ENCODE data around the gene PRDM16.

PRDM16 gene

GRCh38 chr1:3169665-3170356 lies 100.8 kb downstream of the PRDM16 start:
- no peak overlapping the region for H3K9ac ChIP-seq (ENCODE audit: low read length)
- no peaks in the 10 kb centered on the region for H3K9me3 ChIP-seq (ENCODE audit: low read length)
- H3K4me2 ChIP-seq (ENCODE audit: low read length), result no peak overlapping the region
- H3K27me3 ChIP-seq (ENCODE audit: insufficient read depth, low read length), result no peaks in the 10 kb centered on the region; the same call in 1 of the 2 replicates
- no peaks in the 10 kb centered on the region for H3K4me1 ChIP-seq (ENCODE audit: insufficient read depth, low read length, severe bottlenecking)
- no peaks in the 10 kb centered on the region for H4K20me1 ChIP-seq (ENCODE audit: insufficient read depth, low read length)
- H3K9me2 ChIP-seq (ENCODE audit: low read depth, low read length), result no peaks in the 10 kb centered on the region
- H3K36me3 ChIP-seq (ENCODE audit: insufficient read depth, low read length), result no peaks in the 10 kb centered on the region
- no peaks in the 10 kb centered on the region for H3F3A ChIP-seq (ENCODE audit: insufficient read depth, low read length)
- TF ChIP-seq EZH2 (IDR thresholded peaks at IDR 0.05; ENCODE audit: borderline replicate concordance, low read length) (no peak), CTCF (IDR thresholded peaks at IDR 0.05; ENCODE audit: low read length) (no peak)
- no peak overlapping the region for H2AFZ ChIP-seq (ENCODE audit: low read length)
- H3K4me3 ChIP-seq (ENCODE audit: low read depth, low read length, poor library complexity, severe bottlenecking), result no peak overlapping the region
- no peaks in the 10 kb centered on the region for H3K79me2 ChIP-seq (ENCODE audit: insufficient read depth, low read length)
- no peak overlapping the region for H3K27ac ChIP-seq (ENCODE audit: low read depth, low read length, poor library complexity, severe bottlenecking)

DNA sequence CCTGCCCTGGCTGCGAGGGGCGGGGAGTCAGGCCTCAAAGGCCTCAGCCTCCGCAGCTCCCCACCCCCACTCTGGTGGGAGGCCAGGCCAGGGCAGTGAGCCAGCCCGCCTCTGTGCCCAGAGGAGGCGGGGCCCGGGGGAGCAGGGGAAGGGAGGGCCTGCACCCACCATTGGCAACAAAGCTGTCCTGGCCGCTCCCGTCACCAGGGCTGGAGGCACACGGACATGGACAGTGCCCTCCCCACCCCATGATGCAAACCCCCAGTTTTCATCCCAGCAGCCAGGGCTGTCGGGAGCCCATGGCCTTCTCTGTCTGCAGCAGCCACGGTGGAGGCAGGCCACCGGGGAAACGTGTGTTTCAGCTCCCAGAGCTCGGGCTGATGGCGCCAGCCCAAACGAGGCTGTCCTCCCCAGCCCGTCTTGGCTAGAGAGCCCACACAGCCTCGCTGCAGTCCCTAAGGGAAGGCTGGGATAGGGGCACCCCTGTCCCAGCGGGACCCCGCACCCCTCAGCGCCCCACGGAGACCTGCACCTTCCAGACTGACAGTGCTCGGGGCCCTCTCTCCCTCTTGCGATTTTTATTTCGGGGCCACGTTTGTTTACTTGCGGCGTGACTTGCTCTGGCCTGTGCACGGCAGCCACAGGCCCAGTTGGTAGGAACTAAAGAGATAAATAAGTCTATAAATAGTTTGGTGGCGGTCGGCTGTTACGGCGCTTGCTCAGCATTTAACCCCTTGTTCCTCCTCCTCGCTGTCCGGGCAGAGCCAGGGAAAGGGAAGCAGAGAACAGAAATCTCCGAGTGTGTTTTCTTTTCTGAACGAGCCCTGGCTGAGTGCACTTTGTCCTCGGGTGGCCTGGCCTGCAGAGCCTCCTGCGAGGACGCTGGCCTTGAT lies 101.8 kb downstream of the PRDM16 start:
- H3K9ac ChIP-seq (ENCODE audit: low read length), result no peak overlapping the region
- no peak overlapping the region for H3K27ac ChIP-seq (ENCODE audit: low read depth, low read length, poor library complexity, severe bottlenecking)
- no peaks in the 10 kb centered on the region for H3K36me3 ChIP-seq (ENCODE audit: insufficient read depth, low read length)
- no peaks in the 10 kb centered on the region for H3K9me2 ChIP-seq (ENCODE audit: low read depth, low read length)
- H3K27me3 ChIP-seq (ENCODE audit: insufficient read depth, low read length), result no peaks in the 10 kb centered on the region; the same call in 1 of the 2 replicates
- H3K4me1 ChIP-seq (ENCODE audit: insufficient read depth, low read length, severe bottlenecking), result no peaks in the 10 kb centered on the region
- H3K4me3 ChIP-seq (ENCODE audit: low read depth, low read length, poor library complexity, severe bottlenecking), result no peak overlapping the region
- no peak for TF ChIP-seq EZH2 (IDR thresholded peaks at IDR 0.05; ENCODE audit: borderline replicate concordance, low read length)
- TF ChIP-seq CTCF (IDR thresholded peaks at IDR 0.05; ENCODE audit: low read length), result no peak
- no peak overlapping the region for H2AFZ ChIP-seq (ENCODE audit: low read length)
- no peak overlapping the region for H3K4me2 ChIP-seq (ENCODE audit: low read length)
- H3F3A ChIP-seq (ENCODE audit: insufficient read depth, low read length), result no peaks in the 10 kb centered on the region
- no peaks in the 10 kb centered on the region for H4K20me1 ChIP-seq (ENCODE audit: insufficient read depth, low read length)
- H3K9me3 ChIP-seq (ENCODE audit: low read length), result no peaks in the 10 kb centered on the region
- H3K79me2 ChIP-seq (ENCODE audit: insufficient read depth, low read length), result no peaks in the 10 kb centered on the region

- H3K9ac ChIP-seq (ENCODE audit: low read length), result no peak overlapping the region
- H3K4me2 ChIP-seq (ENCODE audit: low read length), result no peak overlapping the region
- no peak for TF ChIP-seq EZH2 (IDR thresholded peaks at IDR 0.05; ENCODE audit: borderline replicate concordance, low read length)
- no peak for TF ChIP-seq CTCF (IDR thresholded peaks at IDR 0.05; ENCODE audit: low read length)
- H3K27me3 ChIP-seq (ENCODE audit: insufficient read depth, low read length), result no peaks in the 10 kb centered on the region; the same call in 1 of the 2 replicates
- H3K27ac ChIP-seq (ENCODE audit: low read depth, low read length, poor library complexity, severe bottlenecking), result no peak overlapping the region
- H3F3A ChIP-seq (ENCODE audit: insufficient read depth, low read length), result no peaks in the 10 kb centered on the region
- H3K36me3 ChIP-seq (ENCODE audit: insufficient read depth, low read length), result no peaks in the 10 kb centered on the region
- no peak overlapping the region for H2AFZ ChIP-seq (ENCODE audit: low read length)
- H3K4me1 ChIP-seq (ENCODE audit: insufficient read depth, low read length, severe bottlenecking), result no peaks in the 10 kb centered on the region
- no peaks in the 10 kb centered on the region for H3K9me2 ChIP-seq (ENCODE audit: low read depth, low read length)
- H3K79me2 ChIP-seq (ENCODE audit: insufficient read depth, low read length), result no peaks in the 10 kb centered on the region
- H3K4me3 ChIP-seq (ENCODE audit: low read depth, low read length, poor library complexity, severe bottlenecking), result no peak overlapping the region
- no peaks in the 10 kb centered on the region for H4K20me1 ChIP-seq (ENCODE audit: insufficient read depth, low read length)
- no peaks in the 10 kb centered on the region for H3K9me3 ChIP-seq (ENCODE audit: low read length)
Observed at GRCh38 chr1:3171761-3172160, 102.8 kb downstream of the PRDM16 start.

Measured in OCI-LY1 (cell line).